OCI-LY7 (cell line): ENCODE results near the gene IGSF11.

ENCODE experiments used
- CTCF ChIP-seq: fragments of 200-600 bp; sonication (generic); conservative IDR thresholded peaks from 2 replicates; pipeline ENCODE4 v1.5.1; 2014; ENCODE audit warnings: mild to moderate bottlenecking, antibody characterized with exemption, low read length, moderate library complexity, mixed read lengths
- EZH2phosphoT487 ChIP-seq: fragments of 200-600 bp; sonication (generic); IDR thresholded peaks from 2 replicates; pipeline ENCODE4 v1.6.1; 2018; ENCODE audit warnings: low read depth, borderline replicate concordance, mild to moderate bottlenecking, mixed run types, antibody characterized with exemption, low read length, moderate library complexity, mixed read lengths

- no peak for TF ChIP-seq CTCF
- TF ChIP-seq EZH2phosphoT487, result no peak
Measured at GRCh38 chr3:118963711-118964110, 70.9 kb downstream of the IGSF11 start.
